ENCODE data around the gene IFT20.

IFT20 gene, protein sequence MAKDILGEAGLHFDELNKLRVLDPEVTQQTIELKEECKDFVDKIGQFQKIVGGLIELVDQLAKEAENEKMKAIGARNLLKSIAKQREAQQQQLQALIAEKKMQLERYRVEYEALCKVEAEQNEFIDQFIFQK

GRCh38 chr17:28335201-28335958, at the start of gene IFT20, which contains the start of gene TNFAIP1:
Gene IFT20 (minus strand): TSS chr17:28335472. CDS start chr17:28331985, 3,487 bp downstream.
Gene TNFAIP1 (plus strand): TSS chr17:28335761. CDS start chr17:28339522, 3,761 bp downstream.
- peak; percentile 94 to 98 for DNase-seq

GRCh38 chr17:28385037-28385400, 49.7 kb upstream of the IFT20 start:
- peak in 1 of 2 donors; percentile 27 for DNase-seq

GRCh38 chr17:28384281-28385036, 49.2 kb upstream of the IFT20 start:
- peak; percentile 65 to 74 for DNase-seq

GRCh38 chr17:28381141-28381825, 46.0 kb upstream of the IFT20 start:
- DNase-seq, result peak in 1 of 2 donors; percentile 49

GRCh38 chr17:28379814-28380801, 44.8 kb upstream of the IFT20 start:
- no peak for DNase-seq

DNA sequence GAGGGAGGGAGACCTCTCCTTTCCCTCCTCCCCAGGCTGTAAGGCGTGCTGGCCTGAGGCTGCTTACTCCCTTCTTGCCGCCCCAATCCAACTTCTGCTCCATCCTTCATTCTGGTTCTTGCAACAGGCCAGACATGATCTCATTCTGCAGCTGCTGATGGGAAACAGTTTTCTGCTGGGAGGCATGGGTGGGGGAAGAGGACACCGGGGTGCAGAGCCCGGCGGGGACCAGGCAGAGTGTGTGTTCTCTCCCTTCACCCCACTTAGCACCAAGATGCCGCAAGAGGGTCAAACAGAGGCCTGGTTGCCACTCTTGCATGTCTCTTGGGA, 37.6 kb upstream of the IFT20 start:
- no peak for DNase-seq

GRCh38 chr17:28372203-28372944, 37.1 kb upstream of the IFT20 start:
- peak; percentile 41 to 54 for DNase-seq

- peak; percentile 88 to 91 for DNase-seq
Measured at GRCh38 chr17:28371245-28372202, 36.3 kb upstream of the IFT20 start, which contains the start of gene SARM1. Gene SARM1 (plus strand): TSS chr17:28371694. CDS start chr17:28372033, 339 bp downstream.

DNA sequence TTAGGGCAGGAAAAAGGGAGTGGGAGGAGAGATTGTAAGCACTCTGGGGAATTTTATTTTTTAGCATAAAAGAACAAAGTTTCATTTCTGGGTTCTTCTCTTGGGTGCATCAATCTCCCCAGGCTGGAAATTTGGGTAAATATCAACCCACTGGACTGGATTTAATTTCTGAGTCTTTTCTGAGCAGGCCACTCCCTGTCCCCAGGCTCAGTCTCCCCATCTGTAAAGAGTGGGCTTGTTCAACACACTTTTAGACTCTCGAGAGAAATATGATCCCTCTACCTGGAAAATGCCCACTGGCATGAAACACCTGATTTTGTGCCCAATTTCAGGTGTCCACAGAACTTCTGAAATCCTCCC, 35.5 kb upstream of the IFT20 start:
- DNase-seq, result no peak

- no peak for DNase-seq
Measured at GRCh38 chr17:28370035-28370743, 34.9 kb upstream of the IFT20 start, which contains the start of gene VTN. Gene VTN (minus strand): TSS chr17:28370307. CDS start chr17:28370203, 104 bp downstream.

DNA sequence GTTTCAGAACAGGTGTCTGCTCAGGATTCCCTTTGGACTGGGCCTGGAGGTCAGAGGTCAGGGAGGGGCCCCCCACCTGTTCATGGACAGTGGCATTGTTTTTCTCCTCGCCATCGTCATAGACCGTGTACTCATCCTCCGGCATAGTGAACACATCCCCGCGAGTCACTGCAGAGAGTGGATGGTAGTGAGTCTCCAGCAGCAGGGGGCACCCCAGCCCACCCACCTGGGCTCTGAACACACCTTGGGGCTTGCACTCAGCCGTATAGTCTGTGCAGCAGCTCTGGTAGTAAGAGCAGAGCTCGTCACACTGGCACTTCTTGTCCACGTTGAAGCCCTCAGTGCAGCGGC, 34.4 kb upstream of the IFT20 start:
- DNase-seq, result no peak

- DNase-seq, result no peak
Measured at GRCh38 chr17:28368915-28369683, 33.8 kb upstream of the IFT20 start.

DNA sequence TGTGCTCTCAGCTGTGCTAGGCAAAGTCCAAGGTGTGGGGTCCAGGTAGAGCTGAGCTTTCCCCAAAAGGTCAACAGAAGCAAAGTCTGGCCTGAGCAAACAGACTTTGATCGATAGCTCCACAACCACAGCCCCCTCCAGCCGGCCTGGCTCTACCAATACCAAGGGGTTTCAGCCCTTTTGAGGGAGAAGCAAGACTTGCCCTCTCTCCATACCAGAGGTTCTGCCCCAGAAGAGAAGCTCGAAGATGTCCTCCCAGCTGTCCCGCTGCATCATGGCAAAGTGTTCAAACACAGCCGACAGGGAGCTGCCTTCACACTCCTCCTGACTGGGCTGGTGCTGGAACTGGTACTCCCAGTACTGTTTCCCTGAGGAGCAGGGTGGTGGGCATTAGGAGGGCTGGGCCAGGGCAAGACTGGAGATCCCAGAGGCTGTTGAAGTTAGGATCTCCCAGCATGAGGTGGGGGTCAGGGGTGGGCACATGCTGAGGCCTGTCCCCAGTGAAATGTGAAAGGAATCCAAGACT, 33.1 kb upstream of the IFT20 start:
- no peak for DNase-seq

DNA sequence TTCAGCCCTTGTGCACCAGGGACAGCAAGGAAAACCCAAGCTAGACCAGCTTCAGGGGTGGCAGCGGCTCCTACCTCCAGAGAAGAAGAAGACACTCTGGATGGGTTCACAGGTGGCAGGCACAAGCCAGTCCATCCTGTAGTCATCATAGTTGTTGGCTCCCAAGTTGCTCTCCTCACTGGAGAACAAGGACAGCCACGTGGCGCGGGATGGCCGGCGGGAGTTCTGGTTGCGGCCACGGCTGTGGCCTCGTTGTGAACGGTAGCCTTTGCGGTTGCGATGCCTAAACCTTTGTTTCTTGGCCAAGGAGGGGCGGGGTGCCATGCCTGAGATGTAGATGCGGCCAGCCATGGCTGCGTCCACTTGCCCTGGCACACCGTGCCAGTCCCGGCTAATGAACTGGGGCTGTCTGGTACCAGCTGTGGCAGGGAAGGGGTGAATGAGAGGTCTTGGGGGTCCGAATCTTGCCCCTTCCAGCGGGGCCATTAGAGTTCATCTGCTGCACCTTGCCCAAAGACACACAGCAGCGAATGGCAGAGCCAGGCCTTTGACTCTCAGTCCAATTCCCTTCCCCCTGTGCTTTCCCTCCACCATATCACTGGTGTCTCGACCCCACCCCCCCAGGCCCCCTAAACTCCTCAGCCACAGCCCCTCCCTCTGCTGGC, 32.5 kb upstream of the IFT20 start:
- no peak for DNase-seq

DNA sequence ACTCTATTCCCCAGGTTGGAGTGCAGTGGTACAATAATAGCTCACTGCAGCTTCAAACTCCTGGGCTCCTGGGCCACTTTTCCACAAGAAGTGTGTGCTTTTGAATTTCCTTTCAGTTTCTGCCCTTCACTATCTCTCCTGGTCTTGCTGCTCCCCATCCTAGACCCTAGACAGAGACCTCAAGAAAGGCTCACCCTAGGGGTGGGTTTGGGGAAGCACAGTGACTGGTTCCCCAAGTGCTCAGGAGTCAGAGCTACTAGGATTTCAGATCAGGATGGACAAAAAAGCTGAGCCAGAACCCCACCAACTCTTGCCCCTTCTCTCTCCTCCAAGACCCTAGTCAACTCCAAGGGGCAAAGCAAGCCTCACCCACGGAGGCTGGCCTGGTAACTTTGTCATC, 31.3 kb upstream of the IFT20 start:
- no peak for DNase-seq

DNA sequence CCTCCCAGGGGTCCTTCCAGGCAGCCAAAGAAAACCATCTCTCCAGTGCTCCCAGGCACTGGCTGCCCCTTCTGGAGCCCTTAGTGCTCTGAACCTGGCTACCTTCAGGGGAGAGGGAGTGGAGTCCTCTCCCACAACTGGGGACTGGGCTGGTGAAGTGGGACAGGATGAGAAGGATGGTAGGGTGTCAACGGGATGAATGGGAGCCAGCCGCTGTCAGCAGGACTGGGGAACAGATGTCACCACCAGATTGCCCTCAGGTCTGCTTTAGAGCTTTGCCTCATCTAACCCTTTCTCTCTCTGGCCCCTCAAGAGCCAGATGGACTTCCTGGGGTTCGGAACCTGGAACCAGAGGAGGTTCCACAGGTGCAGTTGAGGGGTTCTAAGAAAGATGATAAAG, 30.2 kb upstream of the IFT20 start:
- no peak for DNase-seq

GRCh38 chr17:28364665-28365363, 29.5 kb upstream of the IFT20 start, which contains the start of gene SEBOX:
Gene SEBOX (minus strand): TSS chr17:28365199. CDS start chr17:28365151, 48 bp downstream.
- DNase-seq, result no peak
